Endothelial cell (in vitro differentiated cells): ENCODE data around the gene FBXL19. TPM values are rescaled to one million over a fixed set of nuclear protein-coding genes. Genes with fewer than 3 reads are reported as not detected.
A peak's percentile ranks its signal among the peaks of the same experiment; 100 is the strongest.

ENCODE experiments used
- DNase-seq: peaks from one replicate; pipeline ENCODE4 v3.0.0; 2021; ENCODE audit warnings: low spot score
- H3K27ac Mint-ChIP-seq: one replicate; pipeline ENCODE4 v1.8.0; 2021; ENCODE audit warnings: mixed read lengths, inconsistent platforms; ENCODE audit not compliant: unreplicated experiment
- H3K27me3 Mint-ChIP-seq: one replicate; pipeline ENCODE4 v1.8.0; 2021; ENCODE audit warnings: mild to moderate bottlenecking, moderate library complexity, mixed read lengths, inconsistent platforms; ENCODE audit not compliant: unreplicated experiment
- H3K36me3 Mint-ChIP-seq: one replicate; pipeline ENCODE4 v1.8.0; 2021; ENCODE audit warnings: mild to moderate bottlenecking, low read depth, mixed read lengths, inconsistent platforms; ENCODE audit not compliant: unreplicated experiment
- H3K4me1 Mint-ChIP-seq: one replicate; pipeline ENCODE4 v1.8.0; 2021; ENCODE audit warnings: mild to moderate bottlenecking, mixed read lengths, inconsistent platforms; ENCODE audit not compliant: unreplicated experiment
- H3K4me3 Mint-ChIP-seq: one replicate; pipeline ENCODE4 v1.8.0; 2021; ENCODE audit warnings: mild to moderate bottlenecking, mixed read lengths, inconsistent platforms; ENCODE audit not compliant: unreplicated experiment
- H3K9me3 Mint-ChIP-seq: one replicate; pipeline ENCODE4 v1.8.0; 2021; ENCODE audit warnings: mixed read lengths, inconsistent platforms; ENCODE audit not compliant: unreplicated experiment
- total RNA-seq: library from RNA; stranded (reverse); fragmentation: NEBNext Ultra II Directional; extraction: Animal tissue kit (Norgen Biotek cat#: 25700); gene quantifications from one replicate; pipeline ENCODE4 v1.2.1, GENCODE V29; 2021; ENCODE audit not compliant: unreplicated experiment
- TF ChIP-seq, protein P1 (sequence below): fragments of 200-600 bp; sonication (generic); IDR thresholded peaks from one replicate; pipeline ENCODE4 v1.5.0; 2021; ENCODE audit warnings: antibody characterized with exemption; ENCODE audit not compliant: unreplicated experiment

FBXL19 gene
- total RNA-seq, 1 donor from 2014 or later = 117 TPM

DNA sequence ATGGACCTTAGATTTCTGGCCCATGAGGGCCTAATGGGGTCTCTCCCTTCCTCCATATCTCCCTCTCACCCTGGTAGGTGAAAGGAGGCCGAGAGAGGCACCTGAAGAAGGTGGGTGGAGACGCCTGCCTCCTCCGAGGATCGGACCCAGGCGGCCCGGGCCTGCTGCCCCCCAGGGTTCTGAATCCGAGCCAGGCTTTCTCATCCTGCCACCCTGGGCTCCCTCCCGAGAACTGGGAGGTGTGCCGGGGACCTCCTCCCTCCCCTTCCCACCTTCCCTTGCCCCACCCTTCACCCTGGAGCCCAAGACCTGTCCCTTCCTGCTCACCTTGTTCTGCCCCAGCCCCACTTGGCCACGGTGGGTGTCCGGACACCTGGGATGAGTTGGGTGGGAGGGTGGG lies 5.0 kb downstream of the FBXL19 start:
- Mint-ChIP-seq H3K9me3 (no peaks in the 10 kb centered on the region), H3K36me3 (peaks cover 39% of the 10 kb centered on the region), H3K4me1 (peaks cover 26% of the 10 kb centered on the region), H3K27me3 (peaks cover 14% of the 10 kb centered on the region), H3K4me3 (no peak overlapping the region), H3K27ac (no peak overlapping the region)
- no peak for DNase-seq
- TF ChIP-seq, protein P1, sequence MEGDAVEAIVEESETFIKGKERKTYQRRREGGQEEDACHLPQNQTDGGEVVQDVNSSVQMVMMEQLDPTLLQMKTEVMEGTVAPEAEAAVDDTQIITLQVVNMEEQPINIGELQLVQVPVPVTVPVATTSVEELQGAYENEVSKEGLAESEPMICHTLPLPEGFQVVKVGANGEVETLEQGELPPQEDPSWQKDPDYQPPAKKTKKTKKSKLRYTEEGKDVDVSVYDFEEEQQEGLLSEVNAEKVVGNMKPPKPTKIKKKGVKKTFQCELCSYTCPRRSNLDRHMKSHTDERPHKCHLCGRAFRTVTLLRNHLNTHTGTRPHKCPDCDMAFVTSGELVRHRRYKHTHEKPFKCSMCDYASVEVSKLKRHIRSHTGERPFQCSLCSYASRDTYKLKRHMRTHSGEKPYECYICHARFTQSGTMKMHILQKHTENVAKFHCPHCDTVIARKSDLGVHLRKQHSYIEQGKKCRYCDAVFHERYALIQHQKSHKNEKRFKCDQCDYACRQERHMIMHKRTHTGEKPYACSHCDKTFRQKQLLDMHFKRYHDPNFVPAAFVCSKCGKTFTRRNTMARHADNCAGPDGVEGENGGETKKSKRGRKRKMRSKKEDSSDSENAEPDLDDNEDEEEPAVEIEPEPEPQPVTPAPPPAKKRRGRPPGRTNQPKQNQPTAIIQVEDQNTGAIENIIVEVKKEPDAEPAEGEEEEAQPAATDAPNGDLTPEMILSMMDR = no peak

DNA sequence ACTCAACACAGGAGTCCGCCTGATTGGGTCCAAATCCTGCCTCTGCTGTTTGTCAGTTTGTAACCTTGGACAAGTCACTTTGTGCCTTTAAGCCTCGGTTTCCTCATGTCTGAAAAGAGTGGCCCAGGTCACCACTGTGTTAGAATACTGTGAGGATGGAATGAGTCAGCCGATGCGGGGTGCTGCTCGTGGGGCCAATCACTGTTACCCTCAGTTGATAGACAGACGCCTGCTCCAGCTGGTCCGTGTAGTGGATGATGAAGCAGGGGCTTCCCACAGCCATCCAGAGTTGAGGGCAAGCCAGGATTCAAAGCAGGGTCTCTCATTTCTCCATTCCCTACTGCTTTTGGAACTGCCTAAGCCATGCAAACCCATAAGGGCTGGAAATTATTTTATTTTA lies 5.8 kb downstream of the FBXL19 start:
- no peak overlapping the region for H3K27ac Mint-ChIP-seq
- peaks cover 39% of the 10 kb centered on the region for H3K36me3 Mint-ChIP-seq
- H3K4me1 Mint-ChIP-seq = peaks cover 26% of the 10 kb centered on the region
- peaks cover 14% of the 10 kb centered on the region for H3K27me3 Mint-ChIP-seq
- H3K9me3 Mint-ChIP-seq = no peaks in the 10 kb centered on the region
- DNase-seq = no peak
- TF ChIP-seq, protein P1 = no peak
- H3K4me3 Mint-ChIP-seq = no peak overlapping the region

DNA sequence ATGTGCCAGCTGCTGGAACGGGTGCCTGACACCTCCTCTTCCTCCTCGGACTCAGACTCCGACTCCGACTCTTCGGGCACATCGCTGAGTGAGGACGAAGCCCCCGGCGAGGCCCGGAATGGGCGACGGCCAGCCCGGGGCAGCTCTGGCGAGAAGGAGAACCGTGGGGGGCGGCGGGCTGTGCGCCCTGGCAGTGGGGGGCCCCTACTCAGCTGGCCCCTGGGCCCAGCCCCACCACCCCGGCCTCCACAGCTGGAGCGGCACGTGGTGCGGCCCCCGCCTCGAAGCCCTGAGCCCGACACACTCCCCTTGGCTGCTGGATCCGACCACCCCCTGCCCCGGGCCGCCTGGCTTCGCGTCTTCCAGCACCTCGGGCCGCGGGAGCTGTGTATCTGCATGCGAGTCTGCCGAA lies 6.8 kb downstream of the FBXL19 start:
- Mint-ChIP-seq H3K27ac (no peak overlapping the region), H3K4me3 (no peak overlapping the region), H3K27me3 (peaks cover 19% of the 10 kb centered on the region), H3K4me1 (peaks cover 27% of the 10 kb centered on the region), H3K9me3 (no peaks in the 10 kb centered on the region), H3K36me3 (peaks cover 40% of the 10 kb centered on the region)
- TF ChIP-seq, protein P1 = no peak
- no peak for DNase-seq

DNA sequence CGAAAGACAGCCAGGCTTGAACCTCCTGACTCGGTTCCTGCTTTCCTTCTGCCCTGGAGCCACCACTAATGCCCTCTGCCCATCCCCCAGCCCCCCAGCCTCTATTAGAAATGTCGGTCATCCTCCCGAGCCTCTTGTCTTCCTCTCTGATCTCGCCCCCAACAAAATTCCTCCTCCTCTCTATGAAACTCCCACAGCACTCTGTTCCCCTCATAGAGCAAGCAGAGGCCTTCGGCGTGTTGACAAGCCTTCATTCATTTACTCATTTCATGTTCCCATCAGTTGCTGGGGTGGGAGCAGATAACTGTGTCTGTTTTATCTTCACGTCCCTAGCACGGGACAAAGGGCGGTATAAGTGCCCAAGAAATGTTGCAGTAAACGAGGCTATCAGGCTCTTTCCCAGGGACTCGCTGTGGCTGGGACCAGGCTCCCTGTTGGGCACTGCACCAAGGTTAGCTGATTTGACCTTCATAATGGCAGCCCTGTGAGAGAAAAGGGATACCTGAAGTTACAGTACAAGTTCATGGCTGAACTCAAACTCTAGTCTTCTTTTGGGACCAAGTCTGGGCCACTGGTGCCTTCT lies 7.8 kb downstream of the FBXL19 start:
- DNase-seq = no peak
- TF ChIP-seq, protein P1 = no peak
- peaks cover 26% of the 10 kb centered on the region for H3K4me1 Mint-ChIP-seq
- H3K36me3 Mint-ChIP-seq = peaks cover 47% of the 10 kb centered on the region
- no peak overlapping the region for H3K4me3 Mint-ChIP-seq
- H3K27me3 Mint-ChIP-seq = peaks cover 19% of the 10 kb centered on the region
- no peaks in the 10 kb centered on the region for H3K9me3 Mint-ChIP-seq
- H3K27ac Mint-ChIP-seq = no peak overlapping the region

DNA sequence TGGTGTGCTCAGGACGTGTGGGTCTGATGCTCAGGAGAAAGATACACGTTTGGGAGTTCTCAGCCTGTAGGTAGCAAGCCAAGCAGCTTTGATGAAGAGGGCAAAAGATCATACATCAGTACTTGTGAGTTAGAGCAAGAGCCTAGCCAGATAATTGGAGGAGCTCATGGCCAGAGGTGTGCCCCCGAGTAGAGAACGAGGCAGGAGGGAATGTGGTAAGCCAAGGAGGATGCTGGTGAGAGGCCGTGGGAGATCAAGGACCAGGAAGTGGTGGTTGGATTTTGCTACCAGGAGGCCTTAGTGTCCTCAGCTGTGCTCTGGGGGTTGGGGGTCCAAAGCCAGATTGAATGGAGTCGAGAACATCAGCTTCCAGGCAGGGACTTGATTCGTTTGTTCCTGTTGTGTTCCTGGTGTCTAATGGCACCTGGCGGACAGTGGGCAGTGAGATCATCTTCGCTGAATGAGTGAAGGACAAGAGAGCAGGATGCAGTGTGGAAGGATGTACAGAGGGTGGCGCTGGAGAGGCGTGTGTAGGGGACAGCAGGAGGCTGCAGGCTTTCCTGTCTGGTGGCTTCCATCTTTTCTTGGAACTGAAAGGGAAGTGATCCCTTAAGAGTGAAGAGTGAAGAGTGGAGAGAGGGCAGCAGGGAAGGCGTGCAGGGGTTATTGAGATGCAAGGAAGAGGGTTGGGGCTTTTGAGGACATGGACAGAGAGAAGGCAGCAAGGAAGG lies 11.6 kb downstream of the FBXL19 start:
- Mint-ChIP-seq H3K27ac (peak overlapping the region; percentile 91), H3K36me3 (peaks cover 53% of the 10 kb centered on the region), H3K4me3 (peak overlapping the region; percentile 82), H3K27me3 (peaks cover 24% of the 10 kb centered on the region), H3K4me1 (peaks cover 21% of the 10 kb centered on the region), H3K9me3 (no peaks in the 10 kb centered on the region)
- TF ChIP-seq, protein P1 = peak; percentile 31
- DNase-seq = peak; percentile 81
